Colonic mucosa (tissue), 4 donors: ENCODE results near the gene WDR89. TPM values are rescaled to one million over a fixed set of nuclear protein-coding genes. Genes with fewer than 3 reads are reported as not detected.

ENCODE experiments used
- DNase-seq: peaks from one replicate; pipeline ENCODE4 v3.0.0-alpha.2; 2020
- H3K27ac ChIP-seq: fragments of 200-600 bp; one replicate; pipeline ENCODE4 v1.8.0; 2021
- H3K27me3 ChIP-seq: fragments of 200-600 bp; one replicate; pipeline ENCODE4 v1.8.0; 2021
- H3K36me3 ChIP-seq: fragments of 200-600 bp; one replicate; pipeline ENCODE4 v1.8.0; 2021
- H3K4me1 ChIP-seq: fragments of 200-600 bp; one replicate; pipeline ENCODE4 v1.8.0; 2021; ENCODE audit warnings: mild to moderate bottlenecking
- H3K4me3 ChIP-seq: fragments of 200-600 bp; one replicate; pipeline ENCODE4 v1.8.0; 2021
- H3K9ac ChIP-seq, 2 donors: one replicate each; pipeline ENCODE4 v1.7.0; 2013; ENCODE audit warnings: control low read depth in 2 of 2, low read depth in 2 of 2, low read length in 2 of 2
- H3K9me3 ChIP-seq: fragments of 200-600 bp; one replicate; pipeline ENCODE4 v1.8.0; 2021
- intact Hi-C: fragments of 100-400 bp; cut with DNase I; formaldehyde crosslinking; loops from one replicate; pipeline ENCODE4 v1.14.1; 2022
- total RNA-seq, 2 donors: library from RNA; stranded (reverse); fragmentation: NEBNext Ultra II Directional in 1 of 2; extraction: Animal tissue kit (Norgen Biotek cat#: 25700) in 1 of 2; gene quantifications; one replicate each; pipeline ENCODE4 v1.2.1, GENCODE V29; 2021
- TF ChIP-seq, protein P1 (sequence below): fragments of 200-600 bp; IDR thresholded peaks from one replicate; pipeline ENCODE4 v1.8.0; 2022; ENCODE audit warnings: antibody characterized with exemption, mild to moderate bottlenecking
- donor health status: healthy.
- donor health status: DM: no; HTN: no; CAD: no.
- donor health status: DM: no; HTN: no; CAD: no.

WDR89 gene
- total RNA-seq, 2 donors from 2014 or later = 7.9 to 12.0 TPM

DNA sequence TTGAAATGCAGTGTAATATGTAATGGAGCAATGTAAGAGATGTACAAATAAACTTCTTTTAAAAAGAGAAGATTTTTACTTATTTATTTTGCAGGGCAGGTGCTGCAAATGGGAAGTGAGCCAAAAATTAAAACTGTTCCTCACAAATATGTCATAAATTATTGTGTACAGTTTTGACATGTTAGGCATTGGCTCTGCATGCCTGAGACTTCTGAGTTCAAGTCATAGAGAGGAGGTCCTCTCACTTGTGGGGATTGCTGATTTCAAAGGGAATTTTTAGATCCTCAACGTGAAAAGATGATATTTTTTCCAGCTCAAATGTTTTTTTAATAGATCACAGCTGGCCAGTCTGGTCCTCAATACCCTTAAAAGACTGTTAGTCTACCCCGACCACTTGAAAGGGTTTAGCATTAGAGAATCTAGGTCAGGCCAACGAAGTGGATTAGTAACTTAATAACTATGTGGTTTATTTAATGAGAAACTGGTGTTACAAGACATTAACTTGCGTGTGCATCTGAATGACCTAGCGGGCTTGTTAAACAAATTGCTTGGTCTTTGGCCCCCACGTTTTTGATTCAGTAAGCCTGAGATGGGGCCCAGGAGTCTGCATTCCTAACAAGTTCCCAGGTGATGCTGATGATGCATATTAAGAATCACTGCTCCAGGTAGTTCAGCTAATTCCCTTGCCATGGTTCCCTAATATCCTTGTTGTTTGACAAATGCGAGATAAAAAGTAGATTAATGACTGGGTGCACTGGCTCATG lies 30.9 kb upstream of the WDR89 start:
- Histone ChIP-seq H3K27ac (no peak overlapping the region), H3K36me3 (no peaks in the 10 kb centered on the region), H3K9me3 (no peaks in the 10 kb centered on the region), H3K27me3 (no peaks in the 10 kb centered on the region), H3K4me1 (no peaks in the 10 kb centered on the region), H3K4me3 (no peak overlapping the region), H3K9ac (no peak overlapping the region)
- TF ChIP-seq, protein P1, sequence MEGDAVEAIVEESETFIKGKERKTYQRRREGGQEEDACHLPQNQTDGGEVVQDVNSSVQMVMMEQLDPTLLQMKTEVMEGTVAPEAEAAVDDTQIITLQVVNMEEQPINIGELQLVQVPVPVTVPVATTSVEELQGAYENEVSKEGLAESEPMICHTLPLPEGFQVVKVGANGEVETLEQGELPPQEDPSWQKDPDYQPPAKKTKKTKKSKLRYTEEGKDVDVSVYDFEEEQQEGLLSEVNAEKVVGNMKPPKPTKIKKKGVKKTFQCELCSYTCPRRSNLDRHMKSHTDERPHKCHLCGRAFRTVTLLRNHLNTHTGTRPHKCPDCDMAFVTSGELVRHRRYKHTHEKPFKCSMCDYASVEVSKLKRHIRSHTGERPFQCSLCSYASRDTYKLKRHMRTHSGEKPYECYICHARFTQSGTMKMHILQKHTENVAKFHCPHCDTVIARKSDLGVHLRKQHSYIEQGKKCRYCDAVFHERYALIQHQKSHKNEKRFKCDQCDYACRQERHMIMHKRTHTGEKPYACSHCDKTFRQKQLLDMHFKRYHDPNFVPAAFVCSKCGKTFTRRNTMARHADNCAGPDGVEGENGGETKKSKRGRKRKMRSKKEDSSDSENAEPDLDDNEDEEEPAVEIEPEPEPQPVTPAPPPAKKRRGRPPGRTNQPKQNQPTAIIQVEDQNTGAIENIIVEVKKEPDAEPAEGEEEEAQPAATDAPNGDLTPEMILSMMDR = no peak
- intact Hi-C loops = no loop called here
- no peak for DNase-seq

DNA sequence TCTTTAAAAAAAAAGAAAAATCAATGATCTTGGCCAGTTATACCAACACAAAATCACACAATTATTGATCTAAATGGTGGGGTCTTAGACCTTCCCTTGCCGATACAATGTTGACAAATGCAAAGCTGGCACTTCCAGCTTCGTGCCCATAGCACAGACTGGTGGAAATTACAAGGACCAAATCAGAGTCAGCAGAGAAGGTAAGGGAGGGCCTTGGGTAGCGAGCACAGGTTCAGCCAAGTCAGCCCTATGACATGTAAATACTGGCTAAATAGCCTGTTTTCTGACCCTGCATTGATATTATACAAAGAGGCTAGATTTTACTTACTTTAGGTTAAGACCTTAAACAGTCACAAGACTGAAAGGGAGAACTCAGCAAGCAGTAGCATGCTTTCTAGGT lies 30.3 kb upstream of the WDR89 start:
- H3K27ac ChIP-seq = no peak overlapping the region
- DNase-seq = no peak
- TF ChIP-seq, protein P1 = no peak

DNA sequence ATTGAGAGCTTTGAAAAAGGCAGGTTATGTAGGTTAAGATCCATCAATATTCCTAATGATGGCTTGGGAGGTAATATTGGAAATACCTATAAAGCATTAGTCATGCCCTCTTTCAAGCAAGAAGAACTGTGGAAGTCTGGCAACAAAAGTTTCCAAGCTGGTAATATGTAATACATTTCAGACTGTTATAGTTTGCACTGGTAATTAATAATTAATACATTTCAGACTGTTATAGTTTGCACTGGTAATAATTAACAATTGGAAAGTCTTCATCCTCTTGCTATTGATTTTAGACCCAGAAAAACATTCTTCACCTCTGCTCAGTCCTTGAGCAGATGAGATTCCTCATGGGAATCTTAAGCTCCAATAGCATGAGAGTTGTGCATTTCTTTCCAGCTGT lies 29.0 kb upstream of the WDR89 start:
- H3K9ac ChIP-seq = no peak overlapping the region
- no peaks in the 10 kb centered on the region for H3K36me3 ChIP-seq
- H3K9me3 ChIP-seq = no peaks in the 10 kb centered on the region
- no peaks in the 10 kb centered on the region for H3K27me3 ChIP-seq
- intact Hi-C loops = no loop called here
- DNase-seq = no peak
- TF ChIP-seq, protein P1 = no peak
- H3K4me3 ChIP-seq = no peak overlapping the region
- no peaks in the 10 kb centered on the region for H3K4me1 ChIP-seq
- H3K27ac ChIP-seq = no peak overlapping the region

More for the DNA sequence above, 30.3 kb upstream of the WDR89 start:
- Histone ChIP-seq H3K27me3 (no peaks in the 10 kb centered on the region), H3K4me1 (no peaks in the 10 kb centered on the region), H3K36me3 (no peaks in the 10 kb centered on the region), H3K4me3 (no peak overlapping the region), H3K9ac (no peak overlapping the region), H3K9me3 (no peaks in the 10 kb centered on the region)
- intact Hi-C loops = no loop called here

DNA sequence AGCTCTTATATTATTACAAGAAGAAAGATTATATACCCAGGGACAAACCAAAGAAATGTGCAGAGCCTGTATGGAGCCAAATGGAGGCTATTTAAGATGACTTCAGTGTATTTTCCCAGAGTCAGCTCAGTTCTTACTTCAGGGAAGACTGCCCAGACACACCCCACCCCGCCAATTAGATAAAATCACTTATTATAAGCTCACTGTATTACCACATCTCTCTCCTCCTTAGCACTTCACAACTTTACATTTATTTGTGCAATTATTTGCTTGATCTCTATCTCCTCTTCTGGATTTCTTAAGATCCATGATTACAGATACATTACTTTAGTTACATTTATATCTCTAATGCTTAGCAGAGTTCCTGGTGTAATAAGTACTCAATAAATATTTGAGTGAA lies 24.7 kb upstream of the WDR89 start:
- H3K4me1 ChIP-seq = no peaks in the 10 kb centered on the region
- no peaks in the 10 kb centered on the region for H3K9me3 ChIP-seq
- DNase-seq = no peak
- H3K4me3 ChIP-seq = no peak overlapping the region
- H3K27me3 ChIP-seq = no peaks in the 10 kb centered on the region
- H3K27ac ChIP-seq = no peak overlapping the region
- TF ChIP-seq, protein P1 = no peak
- H3K36me3 ChIP-seq = no peaks in the 10 kb centered on the region
- intact Hi-C loops = no loop called here
- H3K9ac ChIP-seq = no peak overlapping the region

DNA sequence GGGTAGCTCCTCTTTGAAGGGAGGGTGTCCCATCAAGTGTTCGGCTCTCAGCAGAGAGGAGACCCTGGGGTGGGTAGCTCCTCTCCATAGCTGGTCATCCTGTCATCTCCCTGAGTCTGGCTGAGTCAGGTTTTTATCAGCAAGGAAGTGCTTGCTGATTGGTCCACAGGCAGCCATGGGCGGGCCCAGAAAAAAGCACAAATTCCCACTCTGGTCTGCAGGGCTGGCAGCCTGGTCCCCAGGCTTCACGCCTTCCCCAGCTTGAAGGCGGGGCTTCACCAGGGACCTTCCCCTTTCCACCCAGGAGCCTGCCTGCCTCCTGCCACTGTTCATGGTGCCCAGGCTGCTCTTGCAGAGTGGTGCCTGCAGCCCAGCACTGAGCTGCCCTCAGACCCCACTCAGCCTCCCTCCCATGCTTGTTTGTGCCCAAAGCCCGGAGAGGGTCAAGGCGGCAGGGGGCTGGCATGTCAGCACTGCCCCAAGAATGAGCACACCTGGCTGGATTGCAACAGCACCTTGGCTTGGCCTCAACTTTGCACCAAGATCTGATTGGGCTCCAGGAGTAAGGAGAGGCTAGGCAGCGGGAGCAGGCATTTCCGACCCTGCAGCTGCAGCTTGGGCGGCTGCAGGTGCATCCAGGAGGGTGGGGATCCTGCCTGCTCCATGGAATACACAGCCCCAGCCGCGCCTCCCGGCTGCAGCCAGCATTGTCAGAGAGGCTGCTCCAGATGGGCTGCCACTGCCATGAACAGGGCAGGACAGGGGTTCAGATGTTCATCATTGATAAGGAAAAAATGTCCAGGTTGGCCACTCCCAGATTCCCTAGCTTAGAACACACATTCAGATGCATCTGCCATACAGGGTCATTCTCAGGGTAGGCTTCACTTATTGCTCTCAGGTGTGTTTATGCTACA lies 22.0 kb upstream of the WDR89 start:
- Histone ChIP-seq H3K36me3 (no peaks in the 10 kb centered on the region), H3K9me3 (no peaks in the 10 kb centered on the region), H3K4me1 (no peaks in the 10 kb centered on the region), H3K27me3 (no peaks in the 10 kb centered on the region), H3K27ac (no peak overlapping the region), H3K9ac (no peak overlapping the region), H3K4me3 (no peak overlapping the region)
- TF ChIP-seq, protein P1 = no peak
- no peak for DNase-seq
- intact Hi-C loops = no loop called here
